CD14-positive monocyte (primary cell): ENCODE data around the gene PLXNA4. TPM values are rescaled to one million over a fixed set of nuclear protein-coding genes. Genes with fewer than 3 reads are reported as not detected.

Experiments used
- DNase-seq, 3 donors: peaks; one replicate each; pipeline ENCODE4 v3.0.0-alpha.2; 2011 to 2022
- H2AFZ ChIP-seq: 2 replicates; pipeline ENCODE4 v1.6.0; 2012; ENCODE audit warnings: mild to moderate bottlenecking, low read depth, low read length, inconsistent platforms; ENCODE audit not compliant: insufficient read depth, poor library complexity, severe bottlenecking
- H3K27ac ChIP-seq, 2 donors: 1 replicate in 1 of 2; 2 replicates in 1 of 2; pipeline ENCODE4 v1.5.1; 2012 to 2013; ENCODE audit warnings: low read length in 2 of 2, control low read depth in 1 of 2, inconsistent platforms in 1 of 2, low read depth in 1 of 2, mild to moderate bottlenecking in 1 of 2
- H3K27me3 ChIP-seq, 2 donors: one replicate each; pipeline versions ENCODE4 v1.6.0 to v1.6.1; 2011 to 2013; ENCODE audit warnings: low read length in 2 of 2; ENCODE audit not compliant: control insufficient read depth in 2 of 2, insufficient read depth in 2 of 2
- H3K36me3 ChIP-seq, 2 donors: replicated peaks in 1 of 2; 1 replicate in 1 of 2; 2 replicates in 1 of 2; pipeline versions ENCODE4 v1.5.1 to v1.6.1; 2012 to 2013; ENCODE audit warnings: low read length in 2 of 2, control low read depth in 1 of 2, inconsistent platforms in 1 of 2, mild to moderate bottlenecking in 1 of 2; ENCODE audit not compliant: insufficient read depth in 2 of 2, control insufficient read depth in 1 of 2
- H3K4me1 ChIP-seq, 2 donors: 1 replicate in 1 of 2; 2 replicates in 1 of 2; pipeline versions ENCODE4 v1.5.1 to v1.6.1; 2012 to 2013; ENCODE audit warnings: low read length in 2 of 2, control low read depth in 1 of 2, inconsistent platforms in 1 of 2, mild to moderate bottlenecking in 1 of 2, moderate library complexity in 1 of 2; ENCODE audit not compliant: insufficient read depth in 2 of 2, control insufficient read depth in 1 of 2
- H3K4me2 ChIP-seq: replicated peaks from 2 replicates; pipeline ENCODE3; 2012; ENCODE audit warnings: low read length, moderate library complexity, mild to moderate bottlenecking; ENCODE audit not compliant: poor library complexity, severe bottlenecking; ENCODE audit errors: extremely low read depth
- H3K4me3 ChIP-seq, 3 experiments: fragments of 200-600 bp in 1 of 3; sonication (generic) in 1 of 3; replicated peaks in 1 of 3; 1 replicate in 2 of 3; 2 replicates in 1 of 3; pipeline ENCODE4 v1.5.1; 2011 to 2013; ENCODE audit warnings: low read length in 3 of 3, mild to moderate bottlenecking in 3 of 3, control low read depth in 2 of 3, low read depth in 2 of 3, inconsistent platforms in 1 of 3, moderate library complexity in 1 of 3
- H3K79me2 ChIP-seq: 2 replicates; pipeline ENCODE4 v1.6.0; 2012; ENCODE audit warnings: mild to moderate bottlenecking, control low read depth, inconsistent platforms, low read length, moderate library complexity; ENCODE audit not compliant: insufficient read depth
- H3K9ac ChIP-seq: 2 replicates; pipeline ENCODE4 v1.6.0; 2017; ENCODE audit warnings: low read length, mild to moderate bottlenecking; ENCODE audit not compliant: insufficient read depth, poor library complexity, severe bottlenecking
- H3K9me3 ChIP-seq, 2 donors: replicated peaks in 1 of 2; 1 replicate in 1 of 2; 2 replicates in 1 of 2; pipeline versions ENCODE4 v1.5.1 to v1.6.1; 2012 to 2013; ENCODE audit warnings: low read length in 2 of 2, control low read depth in 1 of 2; ENCODE audit not compliant: control insufficient read depth in 1 of 2, insufficient read depth in 1 of 2
- H4K20me1 ChIP-seq: 2 replicates; pipeline ENCODE4 v1.6.0; 2012; ENCODE audit warnings: mild to moderate bottlenecking, low read length, control low read depth, moderate library complexity; ENCODE audit not compliant: insufficient read depth
- H3K27ac Mint-ChIP-seq, 7 donors: one replicate each; pipeline ENCODE4 v1.8.0; 2020; ENCODE audit warnings: mild to moderate bottlenecking in 7 of 7, mixed read lengths in 7 of 7, moderate library complexity in 6 of 7, inconsistent platforms in 2 of 7
- H3K27me3 Mint-ChIP-seq, 3 donors: one replicate each; pipeline ENCODE4 v1.8.0; 2021 to 2022; ENCODE audit warnings: low read depth in 3 of 3, mild to moderate bottlenecking in 3 of 3, mixed read lengths in 3 of 3, moderate library complexity in 3 of 3, inconsistent platforms in 1 of 3
- H3K36me3 Mint-ChIP-seq, 2 donors: one replicate each; pipeline ENCODE4 v1.8.0; 2020; ENCODE audit warnings: mixed read lengths in 2 of 2, inconsistent platforms in 1 of 2, mild to moderate bottlenecking in 1 of 2
- H3K4me1 Mint-ChIP-seq: one replicate; pipeline ENCODE4 v1.8.0; 2020; ENCODE audit warnings: mild to moderate bottlenecking, mixed read lengths
- H3K4me3 Mint-ChIP-seq, 2 donors: one replicate each; pipeline ENCODE4 v1.8.0; 2020; ENCODE audit warnings: mild to moderate bottlenecking in 2 of 2, mixed read lengths in 2 of 2, moderate library complexity in 1 of 2
- H3K9me3 Mint-ChIP-seq, 7 donors: one replicate each; pipeline ENCODE4 v1.8.0; 2020 to 2022; ENCODE audit warnings: mixed read lengths in 7 of 7, mild to moderate bottlenecking in 6 of 7, moderate library complexity in 6 of 7, inconsistent platforms in 2 of 7
- WGBS: methylation state at CpG from one replicate; pipeline ENCODE4 v1.1.5; 2013; ENCODE audit warnings: missing lambda C conversion rate; ENCODE audit not compliant: insufficient coverage; 5-methylcytosine and 5-hydroxymethylcytosine counted together
- intact Hi-C, 2 donors: fragments of 100-400 bp; cut with micrococcal nuclease; formaldehyde crosslinking; loops; one replicate each; pipeline versions ENCODE4 v1.15.0 to v1.15.1; 2023
- polyA plus RNA-seq, 3 donors: library from polyadenylated mRNA; depleted of rRNA in 1 of 3; unstranded in 2 of 3; stranded (reverse) in 1 of 3; fragments of 300-500 nt in 2 of 3; fragments of >200 nt in 1 of 3; fragmentation: Illumina TruSeq in 2 of 3; gene quantifications; 1 replicate in 2 of 3; 2 replicates in 1 of 3; pipeline ENCODE4 v1.2.3, GENCODE V29; 2012 to 2021
- TF ChIP-seq, protein P1 (sequence below): fragments of 200-600 bp; IDR thresholded peaks from one replicate; pipeline ENCODE4 v1.8.0; 2022; ENCODE audit warnings: antibody characterized with exemption, mild to moderate bottlenecking

The PLXNA4 gene
- polyA plus RNA-seq, 3 donors = not detected

DNA sequence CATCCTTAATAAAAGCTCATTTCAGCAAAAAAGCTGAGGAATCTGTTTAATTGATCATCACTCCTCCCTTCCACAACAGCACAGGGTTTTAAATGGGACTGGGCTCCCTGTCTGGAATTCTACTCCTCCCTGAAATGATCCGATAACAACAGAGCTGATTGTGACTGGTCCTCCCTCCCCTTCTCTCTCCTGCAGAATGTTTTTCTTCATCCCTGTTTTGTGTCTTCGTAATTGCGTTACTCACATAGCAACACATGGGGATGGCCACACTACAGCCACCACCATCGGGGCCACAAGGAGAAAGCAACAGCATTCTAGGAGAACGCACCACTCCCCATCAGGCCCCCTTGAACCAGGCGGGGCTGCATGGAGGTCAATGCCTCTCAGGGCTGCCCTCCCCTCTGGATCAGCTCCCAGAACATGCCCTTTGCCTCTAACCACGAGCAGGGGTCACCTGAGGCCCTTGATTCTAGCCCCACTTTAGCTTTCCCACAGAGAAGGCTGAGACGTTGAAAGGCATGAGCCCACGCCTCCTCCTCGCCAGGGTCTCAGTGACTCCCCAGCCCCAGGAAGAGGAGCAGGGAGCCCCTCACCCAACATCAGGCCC lies 152.6 kb downstream of the PLXNA4 start:
- Mint-ChIP-seq H3K4me1 (peaks cover 7% of the 10 kb centered on the region), H3K9me3 (peaks cover 3 to 9% (median 6%) of the 10 kb centered on the region in 7 donors), H3K27ac (no peak overlapping the region), H3K36me3 (no peaks in the 10 kb centered on the region), H3K27me3 (peaks cover 0 to 12% (median 4%) of the 10 kb centered on the region in 3 donors), H3K4me3 (no peak overlapping the region)
- Histone ChIP-seq H2AFZ (no peak overlapping the region), H3K36me3 (no peaks in the 10 kb centered on the region), H4K20me1 (no peaks in the 10 kb centered on the region), H3K9ac (no peak overlapping the region), H3K4me2 (no peak overlapping the region), H3K27me3 (no peaks in the 10 kb centered on the region), H3K27ac (no peak overlapping the region), H3K4me1 (peaks cover 4% of the 10 kb centered on the region in 2 donors), H3K79me2 (no peaks in the 10 kb centered on the region), H3K4me3 (no peak overlapping the region), H3K9me3 (peaks cover 0 to 5% of the 10 kb centered on the region in 2 donors)
- DNase-seq = no peak
- intact Hi-C loops = no loop called here
- TF ChIP-seq, protein P1, sequence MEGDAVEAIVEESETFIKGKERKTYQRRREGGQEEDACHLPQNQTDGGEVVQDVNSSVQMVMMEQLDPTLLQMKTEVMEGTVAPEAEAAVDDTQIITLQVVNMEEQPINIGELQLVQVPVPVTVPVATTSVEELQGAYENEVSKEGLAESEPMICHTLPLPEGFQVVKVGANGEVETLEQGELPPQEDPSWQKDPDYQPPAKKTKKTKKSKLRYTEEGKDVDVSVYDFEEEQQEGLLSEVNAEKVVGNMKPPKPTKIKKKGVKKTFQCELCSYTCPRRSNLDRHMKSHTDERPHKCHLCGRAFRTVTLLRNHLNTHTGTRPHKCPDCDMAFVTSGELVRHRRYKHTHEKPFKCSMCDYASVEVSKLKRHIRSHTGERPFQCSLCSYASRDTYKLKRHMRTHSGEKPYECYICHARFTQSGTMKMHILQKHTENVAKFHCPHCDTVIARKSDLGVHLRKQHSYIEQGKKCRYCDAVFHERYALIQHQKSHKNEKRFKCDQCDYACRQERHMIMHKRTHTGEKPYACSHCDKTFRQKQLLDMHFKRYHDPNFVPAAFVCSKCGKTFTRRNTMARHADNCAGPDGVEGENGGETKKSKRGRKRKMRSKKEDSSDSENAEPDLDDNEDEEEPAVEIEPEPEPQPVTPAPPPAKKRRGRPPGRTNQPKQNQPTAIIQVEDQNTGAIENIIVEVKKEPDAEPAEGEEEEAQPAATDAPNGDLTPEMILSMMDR = no peak
- WGBS = 87% methylated on average over 10 of the region's 10 CpGs

DNA sequence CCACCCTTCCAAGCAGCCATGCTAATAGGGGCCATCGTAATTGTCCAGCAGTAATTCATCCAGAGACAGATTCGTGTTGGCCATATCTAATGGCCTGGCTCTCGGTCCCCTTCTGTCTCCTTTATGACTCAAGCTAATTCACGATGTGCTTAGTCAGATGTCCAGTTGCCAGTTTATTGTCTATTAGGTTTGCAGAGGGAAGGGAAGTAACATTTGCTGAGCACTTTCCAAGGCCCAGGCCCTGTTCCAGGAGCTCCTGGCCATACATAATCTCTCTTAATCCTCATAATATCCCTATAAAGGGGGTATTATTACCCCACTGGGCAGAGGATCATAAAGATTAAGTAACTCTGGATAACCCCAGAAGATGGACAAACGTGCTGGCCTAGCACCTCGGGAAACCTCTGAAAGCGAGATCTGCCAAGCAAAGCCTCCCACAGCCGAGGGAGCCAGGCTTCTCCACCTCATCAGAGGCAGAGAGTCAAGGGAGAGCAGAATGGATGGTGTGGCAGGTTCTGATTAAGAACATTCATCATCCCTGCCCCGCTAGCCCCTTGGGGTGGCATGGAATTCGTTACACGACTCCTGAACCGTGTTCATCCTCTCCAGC lies 153.7 kb downstream of the PLXNA4 start:
- TF ChIP-seq, protein P1 = no peak
- no peak for DNase-seq
- Histone ChIP-seq H3K4me1 (peaks cover 7 to 8% of the 10 kb centered on the region in 2 donors), H3K79me2 (no peaks in the 10 kb centered on the region), H3K4me2 (no peak overlapping the region), H3K27ac (no peak overlapping the region), H3K4me3 (no peak overlapping the region), H3K36me3 (no peaks in the 10 kb centered on the region), H3K27me3 (peaks cover 0 to 2% of the 10 kb centered on the region in 2 donors), H4K20me1 (no peaks in the 10 kb centered on the region), H3K9ac (no peak overlapping the region), H3K9me3 (peaks cover 0 to 5% of the 10 kb centered on the region in 2 donors), H2AFZ (no peak overlapping the region)
- intact Hi-C loops = no loop called here
- Mint-ChIP-seq H3K27me3 (peaks cover 2 to 11% (median 7%) of the 10 kb centered on the region in 3 donors), H3K4me3 (no peak overlapping the region), H3K36me3 (no peaks in the 10 kb centered on the region), H3K4me1 (peaks cover 13% of the 10 kb centered on the region), H3K27ac (no peak overlapping the region), H3K9me3 (peaks cover 3 to 9% (median 6%) of the 10 kb centered on the region in 7 donors)
- 89% methylated on average over 6 of the region's 12 CpGs for WGBS
